IMR-90 (cell line): ENCODE measurements around the gene PDCD6IP.

Source experiments
- BHLHE40 ChIP-seq: fragments of 150-350 bp; IDR thresholded peaks from 2 replicates; pipeline ENCODE4 v1.6.1; 2016; ENCODE audit warnings: mild to moderate bottlenecking, low read depth, low read length
- CEBPB ChIP-seq: IDR thresholded peaks from 2 replicates; pipeline ENCODE4 v1.6.1; 2012; ENCODE audit warnings: low read depth, low read length, improper control_type of control experiment
- FOS ChIP-seq: fragments of 150-350 bp; IDR thresholded peaks from 2 replicates; pipeline ENCODE4 v1.6.1; 2016; ENCODE audit warnings: low read depth, low read length
- MAFK ChIP-seq: IDR thresholded peaks from 2 replicates; pipeline ENCODE4 v1.6.1; 2012; ENCODE audit warnings: low read depth, low read length, improper control_type of control experiment
- MAZ ChIP-seq: IDR thresholded peaks from 2 replicates; pipeline ENCODE4 v1.6.1; 2012; ENCODE audit warnings: low read depth, mild to moderate bottlenecking, low read length, improper control_type of control experiment, moderate library complexity, borderline replicate concordance
- MXI1 ChIP-seq: IDR thresholded peaks from 2 replicates; pipeline ENCODE4 v1.6.1; 2012; ENCODE audit warnings: low read depth, mild to moderate bottlenecking, low read length, moderate library complexity, borderline replicate concordance
- POLR2A ChIP-seq: IDR thresholded peaks from 2 replicates; pipeline ENCODE4 v1.6.1; 2012; ENCODE audit warnings: mild to moderate bottlenecking, low read depth, low read length
- RCOR1 ChIP-seq: IDR thresholded peaks from 2 replicates; pipeline ENCODE4 v1.6.1; 2012; ENCODE audit warnings: mild to moderate bottlenecking, low read length, improper control_type of control experiment; ENCODE audit not compliant: insufficient replicate concordance
- RFX5 ChIP-seq: IDR thresholded peaks from 2 replicates; pipeline ENCODE4 v1.8.0; 2012; ENCODE audit warnings: low read depth, mild to moderate bottlenecking, low read length, moderate library complexity
- SMC3 ChIP-seq: fragments of 150-350 bp; IDR thresholded peaks from 2 replicates; pipeline ENCODE4 v1.6.1; 2016; ENCODE audit warnings: low read depth, mild to moderate bottlenecking, antibody characterized with exemption, low read length, moderate library complexity
- TF ChIP-seq, protein P1 (sequence below): conservative IDR thresholded peaks from 2 replicates; pipeline ENCODE4 v1.5.1; 2012; ENCODE audit warnings: mild to moderate bottlenecking, low read depth, low read length, improper control_type of control experiment
- TF ChIP-seq, protein P2 (sequence below): fragments of 150-350 bp; IDR thresholded peaks from 2 replicates; pipeline ENCODE4 v1.6.1; 2016; ENCODE audit warnings: low read depth, mild to moderate bottlenecking, low read length, moderate library complexity, borderline replicate concordance
- TF ChIP-seq, protein P3 (sequence below): fragments of 150-350 bp; IDR thresholded peaks from 2 replicates; pipeline ENCODE4 v1.6.1; 2017; ENCODE audit warnings: mild to moderate bottlenecking, antibody characterized with exemption, low read length, low read depth

DNA sequence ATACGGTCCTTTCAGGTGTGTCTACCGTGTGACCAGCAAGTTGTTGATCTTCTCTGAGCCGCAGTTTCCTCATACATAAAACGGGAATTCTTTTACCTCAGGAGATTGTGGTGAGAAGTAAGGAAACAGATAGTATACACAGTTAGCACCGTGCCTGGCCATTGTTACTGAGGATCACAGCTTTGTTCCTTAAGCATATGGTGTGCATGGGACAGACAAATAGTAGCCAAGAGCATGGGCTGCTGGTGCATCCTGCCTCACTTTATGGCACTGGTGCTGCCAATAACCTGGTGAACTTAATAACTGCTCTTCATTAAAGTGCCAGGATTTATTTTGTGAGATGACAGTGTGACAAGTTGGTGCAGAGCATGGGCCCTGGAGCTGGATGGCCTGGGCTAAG lies 86.3 kb downstream of the PDCD6IP start:
- TF ChIP-seq, protein P1, sequence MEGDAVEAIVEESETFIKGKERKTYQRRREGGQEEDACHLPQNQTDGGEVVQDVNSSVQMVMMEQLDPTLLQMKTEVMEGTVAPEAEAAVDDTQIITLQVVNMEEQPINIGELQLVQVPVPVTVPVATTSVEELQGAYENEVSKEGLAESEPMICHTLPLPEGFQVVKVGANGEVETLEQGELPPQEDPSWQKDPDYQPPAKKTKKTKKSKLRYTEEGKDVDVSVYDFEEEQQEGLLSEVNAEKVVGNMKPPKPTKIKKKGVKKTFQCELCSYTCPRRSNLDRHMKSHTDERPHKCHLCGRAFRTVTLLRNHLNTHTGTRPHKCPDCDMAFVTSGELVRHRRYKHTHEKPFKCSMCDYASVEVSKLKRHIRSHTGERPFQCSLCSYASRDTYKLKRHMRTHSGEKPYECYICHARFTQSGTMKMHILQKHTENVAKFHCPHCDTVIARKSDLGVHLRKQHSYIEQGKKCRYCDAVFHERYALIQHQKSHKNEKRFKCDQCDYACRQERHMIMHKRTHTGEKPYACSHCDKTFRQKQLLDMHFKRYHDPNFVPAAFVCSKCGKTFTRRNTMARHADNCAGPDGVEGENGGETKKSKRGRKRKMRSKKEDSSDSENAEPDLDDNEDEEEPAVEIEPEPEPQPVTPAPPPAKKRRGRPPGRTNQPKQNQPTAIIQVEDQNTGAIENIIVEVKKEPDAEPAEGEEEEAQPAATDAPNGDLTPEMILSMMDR: no peak
- no peak for TF ChIP-seq POLR2A
- TF ChIP-seq MAFK: no peak
- TF ChIP-seq, protein P2, sequence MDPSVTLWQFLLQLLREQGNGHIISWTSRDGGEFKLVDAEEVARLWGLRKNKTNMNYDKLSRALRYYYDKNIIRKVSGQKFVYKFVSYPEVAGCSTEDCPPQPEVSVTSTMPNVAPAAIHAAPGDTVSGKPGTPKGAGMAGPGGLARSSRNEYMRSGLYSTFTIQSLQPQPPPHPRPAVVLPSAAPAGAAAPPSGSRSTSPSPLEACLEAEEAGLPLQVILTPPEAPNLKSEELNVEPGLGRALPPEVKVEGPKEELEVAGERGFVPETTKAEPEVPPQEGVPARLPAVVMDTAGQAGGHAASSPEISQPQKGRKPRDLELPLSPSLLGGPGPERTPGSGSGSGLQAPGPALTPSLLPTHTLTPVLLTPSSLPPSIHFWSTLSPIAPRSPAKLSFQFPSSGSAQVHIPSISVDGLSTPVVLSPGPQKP: no peak
- no peak for TF ChIP-seq RCOR1
- TF ChIP-seq BHLHE40: no peak
- no peak for TF ChIP-seq MAZ
- no peak for TF ChIP-seq CEBPB
- TF ChIP-seq MXI1: no peak
- no peak for TF ChIP-seq FOS
- TF ChIP-seq, protein P3, sequence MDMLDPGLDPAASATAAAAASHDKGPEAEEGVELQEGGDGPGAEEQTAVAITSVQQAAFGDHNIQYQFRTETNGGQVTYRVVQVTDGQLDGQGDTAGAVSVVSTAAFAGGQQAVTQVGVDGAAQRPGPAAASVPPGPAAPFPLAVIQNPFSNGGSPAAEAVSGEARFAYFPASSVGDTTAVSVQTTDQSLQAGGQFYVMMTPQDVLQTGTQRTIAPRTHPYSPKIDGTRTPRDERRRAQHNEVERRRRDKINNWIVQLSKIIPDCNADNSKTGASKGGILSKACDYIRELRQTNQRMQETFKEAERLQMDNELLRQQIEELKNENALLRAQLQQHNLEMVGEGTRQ: no peak
- TF ChIP-seq SMC3: no peak
- TF ChIP-seq RFX5: no peak
